ENCODE results near the gene RERE.
"Not testable (repeated sequence)": the region's sequence is repeated elsewhere in the genome, so short reads cannot be mapped to it uniquely, and the experiment has no call there.

The RERE gene

GRCh38 chr1:8456991-8457390, 360.4 kb downstream of the RERE start:
- Histone ChIP-seq H3K4me1 (no peaks in the 10 kb centered on the region), H3K27me3 (no peaks in the 10 kb centered on the region), H3K4me3 (ENCODE audit: low read depth, low read length) (no peak overlapping the region), H3K9me3 (no peaks in the 10 kb centered on the region), H3K36me3 (no peaks in the 10 kb centered on the region)
- no peak for TF ChIP-seq CTCF (IDR thresholded peaks at IDR 0.05; ENCODE audit: low read depth, low read length)
- no peak for DNase-seq

- TF ChIP-seq CTCF (IDR thresholded peaks at IDR 0.05; ENCODE audit: low read depth, low read length): no peak
- Histone ChIP-seq H3K4me1 (no peaks in the 10 kb centered on the region), H3K4me3 (ENCODE audit: low read depth, low read length) (no peak overlapping the region), H3K9me3 (no peaks in the 10 kb centered on the region), H3K27me3 (no peaks in the 10 kb centered on the region), H3K36me3 (no peaks in the 10 kb centered on the region)
- no peak for DNase-seq
Observed at GRCh38 chr1:8456308-8456912, 361.0 kb downstream of the RERE start.

- Histone ChIP-seq H3K36me3 (no peaks in the 10 kb centered on the region), H3K9me3 (no peaks in the 10 kb centered on the region), H3K27me3 (no peaks in the 10 kb centered on the region), H3K4me3 (ENCODE audit: low read depth, low read length) (no peak overlapping the region), H3K4me1 (no peaks in the 10 kb centered on the region)
- TF ChIP-seq CTCF (IDR thresholded peaks at IDR 0.05; ENCODE audit: low read depth, low read length): no peak
- DNase-seq: no peak
Observed at GRCh38 chr1:8455700-8456307, 361.6 kb downstream of the RERE start.

GRCh38 chr1:8450312-8450711, 367.1 kb downstream of the RERE start:
- H3K4me3 ChIP-seq (ENCODE audit: low read depth, low read length): no peak overlapping the region
- no peaks in the 10 kb centered on the region for H3K4me1 ChIP-seq
- H3K9me3 ChIP-seq: no peaks in the 10 kb centered on the region
- TF ChIP-seq CTCF (IDR thresholded peaks at IDR 0.05; ENCODE audit: low read depth, low read length): no peak
- no peaks in the 10 kb centered on the region for H3K36me3 ChIP-seq
- no peaks in the 10 kb centered on the region for H3K27me3 ChIP-seq
- DNase-seq: no peak

- Histone ChIP-seq H3K4me1 (no peaks in the 10 kb centered on the region), H3K9me3 (no peaks in the 10 kb centered on the region), H3K36me3 (no peaks in the 10 kb centered on the region), H3K27me3 (no peaks in the 10 kb centered on the region), H3K4me3 (ENCODE audit: low read depth, low read length) (no peak overlapping the region)
- no peak for TF ChIP-seq CTCF (IDR thresholded peaks at IDR 0.05; ENCODE audit: low read depth, low read length)
- no peak for DNase-seq
Observed at GRCh38 chr1:8448911-8449661, 368.4 kb downstream of the RERE start.

- not testable (repeated sequence) for H3K27me3 ChIP-seq; H3K36me3 ChIP-seq; H3K4me1 ChIP-seq; H3K9me3 ChIP-seq; DNase-seq; H3K4me3 ChIP-seq (ENCODE audit: low read depth, low read length)
Observed at GRCh38 chr1:8448505-8448904, 368.9 kb downstream of the RERE start.
